ENCODE results near the gene EPB41L1. TPM values are rescaled to one million over a fixed set of nuclear protein-coding genes. Genes with fewer than 3 reads are reported as not detected.

The EPB41L1 gene
- total RNA-seq, 2 donors from 2014 or later = 81.1 to 102 TPM

DNA sequence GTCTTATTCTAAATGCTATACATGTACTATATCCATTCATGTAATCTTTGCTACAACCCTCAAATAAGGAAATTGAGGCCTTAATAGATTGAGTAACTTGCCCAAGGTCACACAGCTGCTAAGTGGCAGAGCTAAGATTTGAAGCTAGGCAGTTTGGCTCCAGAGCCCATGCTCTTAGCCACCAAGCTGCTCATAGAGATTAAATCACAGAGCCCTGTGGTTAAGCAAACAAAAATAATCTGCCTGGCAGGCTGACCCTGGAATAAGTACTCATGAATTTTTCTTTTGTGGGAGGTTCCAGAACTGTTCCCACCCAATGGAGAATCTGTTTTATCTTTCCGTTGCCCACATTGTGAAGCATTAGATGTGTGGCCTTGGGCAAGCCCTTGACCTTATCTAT lies 89.2 kb downstream of the EPB41L1 start:
- H3K36me3 ChIP-seq = peaks cover 64% of the 10 kb centered on the region
- H3K4me1 ChIP-seq (ENCODE audit: control insufficient read depth in 1 of 2, low read depth in 2 of 2) = peaks cover 0 to 6% of the 10 kb centered on the region in 2 donors
- H3K9me3 ChIP-seq = no peaks in the 10 kb centered on the region
- H3K27me3 ChIP-seq (replicated peaks; ENCODE audit: insufficient read depth) = no peaks in the 10 kb centered on the region
- H3K27ac ChIP-seq = no peak overlapping the region
- ATAC-seq (ENCODE audit: insufficient number of reproducible peaks, low FRiP score, low read depth) (no peak), DNase-seq (ENCODE audit: low spot score) (no peak)
- no peak overlapping the region for H3K4me3 ChIP-seq
- TF ChIP-seq CTCF (IDR thresholded peaks at IDR 0.05) = no peak

GRCh38 chr20:36246401-36246800 lies 91.9 kb downstream of the EPB41L1 start:
- ATAC-seq (ENCODE audit: insufficient number of reproducible peaks, low FRiP score, low read depth) = no peak
- H3K4me3 ChIP-seq = no peak overlapping the region
- H3K9me3 ChIP-seq = no peaks in the 10 kb centered on the region
- DNase-seq (ENCODE audit: low spot score) = no peak
- H3K27me3 ChIP-seq (replicated peaks; ENCODE audit: insufficient read depth) = no peaks in the 10 kb centered on the region
- no peak overlapping the region for H3K27ac ChIP-seq
- no peak for TF ChIP-seq CTCF (IDR thresholded peaks at IDR 0.05)
- no peaks in the 10 kb centered on the region for H3K4me1 ChIP-seq (ENCODE audit: control insufficient read depth in 1 of 2, low read depth in 2 of 2)
- peaks cover 53% of the 10 kb centered on the region for H3K36me3 ChIP-seq

DNA sequence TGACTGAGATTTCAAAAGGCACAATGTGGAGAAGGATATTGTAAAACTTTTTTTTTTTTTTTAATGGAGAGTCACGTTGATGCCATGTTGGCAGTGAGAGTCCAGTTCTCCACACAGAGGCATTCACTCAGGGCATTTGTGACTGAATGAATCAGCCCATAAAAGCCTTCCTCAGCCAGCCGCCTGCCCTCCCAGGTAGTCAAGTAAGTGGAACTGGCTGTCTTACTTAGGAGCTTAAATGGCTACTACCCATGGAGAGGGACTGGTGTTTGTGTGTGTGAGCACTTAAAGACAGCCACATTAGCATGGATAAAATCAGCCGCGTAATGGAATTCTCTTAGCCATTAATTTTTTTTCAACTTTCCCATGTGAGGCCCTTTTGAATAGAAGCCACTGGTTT lies 94.3 kb downstream of the EPB41L1 start:
- ATAC-seq (ENCODE audit: insufficient number of reproducible peaks, low FRiP score, low read depth) = no peak

DNA sequence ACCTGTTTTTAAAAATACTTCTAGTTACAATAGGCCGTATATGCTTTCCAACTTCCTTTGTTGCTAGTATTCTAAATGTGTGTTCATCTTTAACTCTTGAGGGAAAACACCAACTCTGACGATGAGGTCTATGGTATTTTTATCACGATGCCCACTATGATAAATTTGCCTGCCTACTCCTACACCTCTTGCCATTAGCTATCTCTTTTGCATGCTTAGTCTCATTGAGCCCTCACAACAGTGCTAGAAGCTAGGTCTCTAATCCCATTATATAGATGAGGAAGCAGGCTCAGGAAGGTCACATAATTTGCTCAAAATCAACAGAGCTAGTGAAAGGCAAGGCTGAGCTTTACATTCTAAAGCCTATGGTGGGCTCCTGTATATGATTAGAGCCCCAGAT lies 94.9 kb downstream of the EPB41L1 start:
- Histone ChIP-seq H3K4me3 (no peak overlapping the region), H3K27me3 (replicated peaks; ENCODE audit: insufficient read depth) (no peaks in the 10 kb centered on the region), H3K4me1 (ENCODE audit: control insufficient read depth in 1 of 2, low read depth in 2 of 2) (no peaks in the 10 kb centered on the region), H3K9me3 (no peaks in the 10 kb centered on the region), H3K27ac (no peak overlapping the region), H3K36me3 (peaks cover 44% of the 10 kb centered on the region)
- no peak for TF ChIP-seq CTCF (IDR thresholded peaks at IDR 0.05)
- ATAC-seq (ENCODE audit: insufficient number of reproducible peaks, low FRiP score, low read depth) (no peak), DNase-seq (ENCODE audit: low spot score) (no peak)

More for the DNA sequence above, 94.3 kb downstream of the EPB41L1 start:
- H3K36me3 ChIP-seq = peaks cover 49% of the 10 kb centered on the region
- no peaks in the 10 kb centered on the region for H3K9me3 ChIP-seq
- no peak for DNase-seq (ENCODE audit: low spot score)
- no peak overlapping the region for H3K4me3 ChIP-seq
- no peak overlapping the region for H3K27ac ChIP-seq
- H3K4me1 ChIP-seq (ENCODE audit: control insufficient read depth in 1 of 2, low read depth in 2 of 2) = no peaks in the 10 kb centered on the region
- no peaks in the 10 kb centered on the region for H3K27me3 ChIP-seq (replicated peaks; ENCODE audit: insufficient read depth)
- TF ChIP-seq CTCF (IDR thresholded peaks at IDR 0.05) = no peak

- TF ChIP-seq CTCF (IDR thresholded peaks at IDR 0.05) = no peak
- Histone ChIP-seq H3K27me3 (replicated peaks; ENCODE audit: insufficient read depth) (no peaks in the 10 kb centered on the region), H3K36me3 (peaks cover 29% of the 10 kb centered on the region), H3K9me3 (no peaks in the 10 kb centered on the region), H3K27ac (no peak overlapping the region), H3K4me3 (no peak overlapping the region), H3K4me1 (ENCODE audit: control insufficient read depth in 1 of 2, low read depth in 2 of 2) (no peaks in the 10 kb centered on the region)
- DNase-seq (ENCODE audit: low spot score) (no peak), ATAC-seq (ENCODE audit: insufficient number of reproducible peaks, low FRiP score, low read depth) (no peak)
Measured at GRCh38 chr20:36251426-36251825, 96.9 kb downstream of the EPB41L1 start.

All from thoracic aorta (tissue), 2 donors.